HCT116 (cell line): ENCODE data around the gene CEP97. TPM values are rescaled to one million over a fixed set of nuclear protein-coding genes. Genes with fewer than 3 reads are reported as not detected.

Source experiments
- ATAC-seq: fragments of 200-7000 bp; cut with Tn5 transposase; 2 replicates; pipeline ENCODE4 v1.9.1; 2020; ENCODE audit warnings: mild to moderate bottlenecking, moderate library complexity
- BruUV-seq: library from RNA; stranded (reverse); fragments of 400-500 nt; replicated peaks from 2 replicates; lab custom pipeline; 2021; lab: Mats Ljungman, UMichigan
- CTCF ChIA-PET: fragments of 300-600 bp; sonication (Branson Sonifier 250); formaldehyde crosslinking; loops from one replicate; lab custom pipeline; 2021; ENCODE audit warnings: antibody characterized with exemption; lab: Charles Lee
- POLR2A ChIA-PET: fragments of 300-600, 350-600 bp; sonication (Branson Sonifier 250); formaldehyde crosslinking; loops from one replicate; lab custom pipeline; 2021; ENCODE audit warnings: antibody characterized with exemption; lab: Charles Lee
- RAD21 ChIA-PET, 2 experiments: fragments of 300-600 bp; sonication (Branson Sonifier 250); formaldehyde crosslinking; loops; one replicate each; lab custom pipeline; 2023; ENCODE audit warnings: low total read pairs in 2 of 2; ENCODE audit not compliant: uncharacterized antibody in 2 of 2, unreplicated experiment in 2 of 2, low non-redundant PET in 1 of 2; lab: Charles Lee
- DNase-seq: peaks from one replicate; pipeline ENCODE4 v3.0.0-alpha.2; 2010; ENCODE audit warnings: low read depth, low spot score
- H2AFZ ChIP-seq: fragments of 200-600 bp; shearing (Covaris generic), sonication (generic); 2 replicates; pipeline ENCODE4 v1.6.1; 2017; ENCODE audit warnings: low read depth, mixed run types, mixed read lengths, antibody characterized with exemption, low read length; ENCODE audit not compliant: poor library complexity, severe bottlenecking
- H3K27ac ChIP-seq: 2 replicates; pipeline ENCODE4 v1.5.1; 2012; ENCODE audit warnings: low read depth, low read length
- H3K27me3 ChIP-seq: fragments of 200-600 bp; sonication (generic); 2 replicates; pipeline ENCODE4 v1.6.1; 2016; ENCODE audit warnings: mixed run types, low read length, mixed read lengths; ENCODE audit not compliant: insufficient read depth
- H3K36me3 ChIP-seq, 2 experiments: fragments of 200-500 bp in 1 of 2; fragments of 200-600 bp in 1 of 2; sonication (Bioruptor generic) in 1 of 2; sonication (generic) in 1 of 2; 2 replicates each; pipeline versions ENCODE4 v1.5.1 to v1.6.1; 2014 to 2016; ENCODE audit warnings: low read length in 2 of 2, inconsistent platforms in 1 of 2, mixed read lengths in 1 of 2, mixed run types in 1 of 2; ENCODE audit not compliant: insufficient read depth in 2 of 2, control insufficient read depth in 1 of 2
- H3K4me1 ChIP-seq, 2 experiments: fragments of 200-600 bp in 1 of 2; sonication (generic) in 1 of 2; 2 replicates each; pipeline versions ENCODE4 v1.5.1 to v1.6.1; 2012 to 2017; ENCODE audit warnings: low read length in 2 of 2, inconsistent platforms in 1 of 2, mild to moderate bottlenecking in 1 of 2, mixed read lengths in 1 of 2, mixed run types in 1 of 2, moderate library complexity in 1 of 2; ENCODE audit not compliant: insufficient read depth in 2 of 2, control insufficient read depth in 1 of 2
- H3K4me2 ChIP-seq: fragments of 200-600 bp; sonication (generic); 2 replicates; pipeline ENCODE4 v1.6.1; 2017; ENCODE audit warnings: mixed run types, low read length, mixed read lengths
- H3K4me3 ChIP-seq, 2 experiments: fragments of 200-600 bp in 1 of 2; sonication (generic) in 1 of 2; replicated peaks in 1 of 2; 2 replicates each; pipeline ENCODE4 v1.5.1; 2011 to 2016; ENCODE audit warnings: low read length in 2 of 2, control low read depth in 1 of 2, low read depth in 1 of 2, mild to moderate bottlenecking in 1 of 2, mixed read lengths in 1 of 2, mixed run types in 1 of 2
- H3K79me2 ChIP-seq: fragments of 200-600 bp; sonication (generic); 2 replicates; pipeline ENCODE4 v1.6.1; 2017; ENCODE audit warnings: mild to moderate bottlenecking, mixed run types, low read length, moderate library complexity, mixed read lengths; ENCODE audit not compliant: insufficient read depth
- H3K9ac ChIP-seq: fragments of 200-600 bp; sonication (generic); 2 replicates; pipeline ENCODE4 v1.6.1; 2016; ENCODE audit warnings: low read length, mixed read lengths
- H3K9me2 ChIP-seq: fragments of 200-600 bp; sonication (generic), shearing (Covaris generic); 2 replicates; pipeline ENCODE4 v1.6.1; 2017; ENCODE audit warnings: mixed run types, mild to moderate bottlenecking, moderate library complexity; ENCODE audit not compliant: insufficient read depth
- H3K9me3 ChIP-seq, 2 experiments: fragments of 200-500 bp in 1 of 2; fragments of 200-600 bp in 1 of 2; sonication (Bioruptor generic) in 1 of 2; sonication (generic) in 1 of 2; 2 replicates each; pipeline ENCODE4 v1.6.1; 2014 to 2017; ENCODE audit warnings: low read length in 2 of 2, mixed read lengths in 2 of 2, inconsistent platforms in 1 of 2, low read depth in 1 of 2, mild to moderate bottlenecking in 1 of 2, mixed run types in 1 of 2, moderate library complexity in 1 of 2; ENCODE audit not compliant: control insufficient read depth in 1 of 2, insufficient read depth in 1 of 2
- H4K20me1 ChIP-seq: fragments of 200-600 bp; sonication (generic), shearing (Covaris generic); 2 replicates; pipeline ENCODE4 v1.6.1; 2017; ENCODE audit warnings: mixed run types, mild to moderate bottlenecking, moderate library complexity; ENCODE audit not compliant: insufficient read depth
- CBX3 ChIP-seq: IDR thresholded peaks from 2 replicates; pipeline ENCODE4 v1.6.1; 2012; ENCODE audit warnings: low read depth
- CEBPB ChIP-seq: IDR thresholded peaks from 2 replicates; pipeline ENCODE4 v1.6.1; 2012; ENCODE audit warnings: low read depth
- EGR1 ChIP-seq: IDR thresholded peaks from 2 replicates; pipeline ENCODE4 v1.6.1; 2012; ENCODE audit warnings: low read depth
- EZH2 ChIP-seq: fragments of 200-600 bp; sonication (generic); IDR thresholded peaks from 2 replicates; pipeline ENCODE4 v1.6.1; 2017; ENCODE audit warnings: antibody characterized with exemption, mixed run types
- EZH2phosphoT487 ChIP-seq: fragments of 200-600 bp; IDR thresholded peaks from 2 replicates; pipeline ENCODE4 v1.6.1; 2018; ENCODE audit warnings: antibody characterized with exemption, borderline replicate concordance
- FOSL1 ChIP-seq: IDR thresholded peaks from 2 replicates; pipeline ENCODE4 v1.6.1; 2012; ENCODE audit warnings: low read depth
- POLR2A ChIP-seq: IDR thresholded peaks from 2 replicates; pipeline ENCODE4 v1.7.0; 2011; ENCODE audit warnings: borderline replicate concordance; ENCODE audit not compliant: insufficient read depth, insufficient read length; ENCODE audit errors: extremely low read depth
- RAD21 ChIP-seq: IDR thresholded peaks from 2 replicates; pipeline ENCODE4 v1.6.1; 2012; ENCODE audit warnings: low read depth, mild to moderate bottlenecking
- REST ChIP-seq: IDR thresholded peaks from 2 replicates; pipeline ENCODE4 v1.6.1; 2012; ENCODE audit warnings: low read depth
- SP1 ChIP-seq: IDR thresholded peaks from 2 replicates; pipeline ENCODE4 v1.6.1; 2012; ENCODE audit warnings: low read depth
- SRF ChIP-seq: IDR thresholded peaks from 2 replicates; pipeline ENCODE4 v1.6.1; 2012; ENCODE audit warnings: low read depth
- intact Hi-C: fragments of 100-400 bp; cut with micrococcal nuclease; formaldehyde crosslinking; loops from 2 replicates; pipeline ENCODE4 v1.10.0; 2022
- total RNA-seq: library from RNA; stranded (reverse); gene quantifications from one replicate; pipeline ENCODE4 v1.2.1, GENCODE V29; 2021; ENCODE audit not compliant: unreplicated experiment
- TF ChIP-seq, protein P1 (sequence below), 3 experiments: fragments of 200-600 bp in 1 of 3; sonication (generic) in 1 of 3; IDR thresholded peaks in 2 of 3; conservative IDR thresholded peaks in 1 of 3; 2 replicates each; pipeline ENCODE4 v1.5.1; 2012 to 2017; ENCODE audit warnings: low read depth in 2 of 3, low read length in 2 of 3, antibody characterized with exemption in 1 of 3, borderline replicate concordance in 1 of 3, control low read depth in 1 of 3, mild to moderate bottlenecking in 1 of 3, mixed read lengths in 1 of 3, mixed run types in 1 of 3, moderate library complexity in 1 of 3; ENCODE audit not compliant: insufficient read depth in 1 of 3

The CEP97 gene
- total RNA-seq, 1 experiment from 2014 or later: 15.7 TPM

- Histone ChIP-seq H3K4me1 (no peaks in the 10 kb centered on the region), H3K36me3 (no peaks in the 10 kb centered on the region), H4K20me1 (no peaks in the 10 kb centered on the region), H3K9me3 (no peaks in the 10 kb centered on the region), H3K4me3 (no peak overlapping the region), H3K27ac (no peak overlapping the region), H3K9ac (no peak overlapping the region), H3K79me2 (no peaks in the 10 kb centered on the region), H3K4me2 (no peak overlapping the region), H3K9me2 (no peaks in the 10 kb centered on the region), H2AFZ (no peak overlapping the region), H3K27me3 (no peaks in the 10 kb centered on the region)
- DNase-seq (peak; percentile 7), ATAC-seq (no peak)
- TF ChIP-seq, protein P1, sequence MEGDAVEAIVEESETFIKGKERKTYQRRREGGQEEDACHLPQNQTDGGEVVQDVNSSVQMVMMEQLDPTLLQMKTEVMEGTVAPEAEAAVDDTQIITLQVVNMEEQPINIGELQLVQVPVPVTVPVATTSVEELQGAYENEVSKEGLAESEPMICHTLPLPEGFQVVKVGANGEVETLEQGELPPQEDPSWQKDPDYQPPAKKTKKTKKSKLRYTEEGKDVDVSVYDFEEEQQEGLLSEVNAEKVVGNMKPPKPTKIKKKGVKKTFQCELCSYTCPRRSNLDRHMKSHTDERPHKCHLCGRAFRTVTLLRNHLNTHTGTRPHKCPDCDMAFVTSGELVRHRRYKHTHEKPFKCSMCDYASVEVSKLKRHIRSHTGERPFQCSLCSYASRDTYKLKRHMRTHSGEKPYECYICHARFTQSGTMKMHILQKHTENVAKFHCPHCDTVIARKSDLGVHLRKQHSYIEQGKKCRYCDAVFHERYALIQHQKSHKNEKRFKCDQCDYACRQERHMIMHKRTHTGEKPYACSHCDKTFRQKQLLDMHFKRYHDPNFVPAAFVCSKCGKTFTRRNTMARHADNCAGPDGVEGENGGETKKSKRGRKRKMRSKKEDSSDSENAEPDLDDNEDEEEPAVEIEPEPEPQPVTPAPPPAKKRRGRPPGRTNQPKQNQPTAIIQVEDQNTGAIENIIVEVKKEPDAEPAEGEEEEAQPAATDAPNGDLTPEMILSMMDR (IDR thresholded peaks at IDR 0.05 in 2 of 3, conservative IDR thresholded peaks at IDR 0.05 in 1 of 3; ENCODE audit: borderline replicate concordance in 1 of 3, insufficient read depth in 1 of 3, low read depth in 2 of 3, low read length in 2 of 3): peak; percentile 46 to 72 (median 68)
- TF ChIP-seq CEBPB: no peak
- TF ChIP-seq FOSL1: no peak
- TF ChIP-seq EZH2: no peak
- TF ChIP-seq EGR1: no peak
- peak; percentile 84 for TF ChIP-seq RAD21
- TF ChIP-seq SRF: no peak
- TF ChIP-seq CBX3: no peak
- no peak for TF ChIP-seq REST
- TF ChIP-seq SP1: no peak
- no peak for TF ChIP-seq EZH2phosphoT487
- no peak for TF ChIP-seq POLR2A
- intact Hi-C loops: loop anchor here (1.0 kb wide), 1 partner anchor 411 kb away; no protein-coding TSS in a partner anchor
- BruUV-seq: no TSS peak
- ChIA-PET POLR2A (interaction anchor here (0.8 to 1.0 kb wide), 2 partner anchors 36 to 411 kb away, joined by 3 to 6 read pairs; partner anchors contain the start of gene NFKBIZ), CTCF (interaction anchor here (0.7 to 1.9 kb wide), 6 partner anchors 9 to 415 kb away, joined by 3 to 29 read pairs (median 5); no protein-coding TSS in a partner anchor), RAD21 (interaction anchor here (0.6 to 1.0 kb wide), 2 partner anchors 411 kb away, joined by 4 to 5 read pairs; no protein-coding TSS in a partner anchor)
Measured at GRCh38 chr3:101813817-101814440, 89.5 kb downstream of the CEP97 start.
